OCI-LY1 (cell line): ENCODE measurements around the gene ZNF189.

Experiments used
- H2AFZ ChIP-seq: fragments of 200-600 bp; sonication (generic), shearing (Covaris generic); 2 replicates; pipeline ENCODE4 v1.6.0; 2014; ENCODE audit warnings: antibody characterized with exemption, mild to moderate bottlenecking, low read length
- H3F3A ChIP-seq: fragments of 200-600 bp; sonication (generic), shearing (Covaris generic); 2 replicates; pipeline ENCODE4 v1.6.0; 2014; ENCODE audit warnings: mild to moderate bottlenecking, antibody characterized with exemption, low read length, moderate library complexity; ENCODE audit not compliant: insufficient read depth
- H3K27ac ChIP-seq: fragments of 200-600 bp; sonication (generic); 2 replicates; pipeline ENCODE4 v1.5.1; 2014; ENCODE audit warnings: low read length, mixed run types, mild to moderate bottlenecking, low read depth; ENCODE audit not compliant: poor library complexity, severe bottlenecking
- H3K27me3 ChIP-seq: fragments of 200-600 bp; sonication (generic); 2 replicates; pipeline ENCODE4 v1.6.0; 2014; ENCODE audit warnings: antibody characterized with exemption, mild to moderate bottlenecking, low read length, moderate library complexity; ENCODE audit not compliant: insufficient read depth
- H3K36me3 ChIP-seq: fragments of 200-600 bp; sonication (generic); 2 replicates; pipeline ENCODE4 v1.6.1; 2014; ENCODE audit warnings: mild to moderate bottlenecking, antibody characterized with exemption, low read length, moderate library complexity, mixed read lengths; ENCODE audit not compliant: insufficient read depth
- H3K4me1 ChIP-seq: fragments of 200-600 bp; sonication (generic); 2 replicates; pipeline ENCODE4 v1.5.1; 2014; ENCODE audit warnings: mild to moderate bottlenecking, low read length, moderate library complexity; ENCODE audit not compliant: insufficient read depth, severe bottlenecking
- H3K4me2 ChIP-seq: fragments of 200-600 bp; sonication (generic), shearing (Covaris generic); 2 replicates; pipeline ENCODE4 v1.6.1; 2014; ENCODE audit warnings: low read length
- H3K4me3 ChIP-seq: fragments of 200-600 bp; sonication (generic); 2 replicates; pipeline ENCODE4 v1.5.1; 2014; ENCODE audit warnings: low read length, low read depth, mild to moderate bottlenecking, mixed read lengths; ENCODE audit not compliant: poor library complexity, severe bottlenecking
- H3K79me2 ChIP-seq: fragments of 200-600 bp; shearing (Covaris generic); 2 replicates; pipeline ENCODE4 v1.6.1; 2016; ENCODE audit warnings: mixed run types, low read length, mixed read lengths; ENCODE audit not compliant: insufficient read depth
- H3K9ac ChIP-seq: fragments of 200-600 bp; sonication (generic), shearing (Covaris generic); 2 replicates; pipeline ENCODE4 v1.6.1; 2014; ENCODE audit warnings: mild to moderate bottlenecking, low read length, mixed read lengths
- H3K9me2 ChIP-seq: fragments of 200-600 bp; sonication (generic), shearing (Covaris generic); 2 replicates; pipeline ENCODE4 v1.6.1; 2014; ENCODE audit warnings: low read depth, mild to moderate bottlenecking, low read length, mixed read lengths
- H3K9me3 ChIP-seq: fragments of 200-600 bp; shearing (Covaris generic); 2 replicates; pipeline ENCODE4 v1.6.1; 2014; ENCODE audit warnings: low read length, mixed read lengths
- H4K20me1 ChIP-seq: fragments of 200-600 bp; sonication (generic), shearing (Covaris generic); 2 replicates; pipeline ENCODE4 v1.6.0; 2016; ENCODE audit warnings: mild to moderate bottlenecking, low read length; ENCODE audit not compliant: insufficient read depth
- EZH2 ChIP-seq: fragments of 200-600 bp; sonication (generic), shearing (Covaris generic); IDR thresholded peaks from 2 replicates; pipeline ENCODE4 v1.8.0; 2017; ENCODE audit warnings: borderline replicate concordance, mixed run types, mild to moderate bottlenecking, antibody characterized with exemption, low read length, moderate library complexity, mixed read lengths
- TF ChIP-seq, protein P1 (sequence below): fragments of 200-600 bp; sonication (generic), shearing (Covaris generic); IDR thresholded peaks from 2 replicates; pipeline ENCODE4 v1.5.1; 2017; ENCODE audit warnings: mild to moderate bottlenecking, antibody characterized with exemption, low read length, moderate library complexity, mixed read lengths

ZNF189 gene

DNA sequence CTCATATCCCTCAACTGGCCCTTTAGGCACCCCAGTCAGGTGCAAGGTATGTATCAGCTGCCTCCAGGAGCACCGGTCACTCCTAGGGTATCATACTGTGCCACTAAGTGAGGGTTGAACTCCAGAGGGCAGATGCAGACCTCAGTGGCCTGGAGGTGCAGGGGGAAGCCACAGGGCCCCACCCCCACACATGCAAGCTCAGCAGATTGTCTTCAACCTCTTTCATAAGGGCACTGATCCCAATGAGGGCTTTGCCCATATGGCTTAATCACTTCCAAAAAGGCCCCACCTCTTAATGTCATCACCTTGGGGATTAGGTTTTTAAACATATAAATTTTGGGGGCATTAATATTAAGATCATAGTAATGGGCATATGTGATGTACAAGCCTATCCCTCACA lies 42.0 kb upstream of the ZNF189 start:
- no peaks in the 10 kb centered on the region for H3K79me2 ChIP-seq
- H3K4me3 ChIP-seq: no peak overlapping the region
- no peaks in the 10 kb centered on the region for H3K27me3 ChIP-seq
- H3K4me1 ChIP-seq: no peaks in the 10 kb centered on the region
- no peaks in the 10 kb centered on the region for H3K36me3 ChIP-seq
- no peak overlapping the region for H3K27ac ChIP-seq
- no peak overlapping the region for H2AFZ ChIP-seq
- no peaks in the 10 kb centered on the region for H3K9me3 ChIP-seq
- TF ChIP-seq EZH2: no peak
- TF ChIP-seq, protein P1, sequence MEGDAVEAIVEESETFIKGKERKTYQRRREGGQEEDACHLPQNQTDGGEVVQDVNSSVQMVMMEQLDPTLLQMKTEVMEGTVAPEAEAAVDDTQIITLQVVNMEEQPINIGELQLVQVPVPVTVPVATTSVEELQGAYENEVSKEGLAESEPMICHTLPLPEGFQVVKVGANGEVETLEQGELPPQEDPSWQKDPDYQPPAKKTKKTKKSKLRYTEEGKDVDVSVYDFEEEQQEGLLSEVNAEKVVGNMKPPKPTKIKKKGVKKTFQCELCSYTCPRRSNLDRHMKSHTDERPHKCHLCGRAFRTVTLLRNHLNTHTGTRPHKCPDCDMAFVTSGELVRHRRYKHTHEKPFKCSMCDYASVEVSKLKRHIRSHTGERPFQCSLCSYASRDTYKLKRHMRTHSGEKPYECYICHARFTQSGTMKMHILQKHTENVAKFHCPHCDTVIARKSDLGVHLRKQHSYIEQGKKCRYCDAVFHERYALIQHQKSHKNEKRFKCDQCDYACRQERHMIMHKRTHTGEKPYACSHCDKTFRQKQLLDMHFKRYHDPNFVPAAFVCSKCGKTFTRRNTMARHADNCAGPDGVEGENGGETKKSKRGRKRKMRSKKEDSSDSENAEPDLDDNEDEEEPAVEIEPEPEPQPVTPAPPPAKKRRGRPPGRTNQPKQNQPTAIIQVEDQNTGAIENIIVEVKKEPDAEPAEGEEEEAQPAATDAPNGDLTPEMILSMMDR: no peak
- no peak overlapping the region for H3K9ac ChIP-seq
- H3K9me2 ChIP-seq: no peaks in the 10 kb centered on the region
- H4K20me1 ChIP-seq: no peaks in the 10 kb centered on the region
- H3K4me2 ChIP-seq: no peak overlapping the region
- no peaks in the 10 kb centered on the region for H3F3A ChIP-seq

DNA sequence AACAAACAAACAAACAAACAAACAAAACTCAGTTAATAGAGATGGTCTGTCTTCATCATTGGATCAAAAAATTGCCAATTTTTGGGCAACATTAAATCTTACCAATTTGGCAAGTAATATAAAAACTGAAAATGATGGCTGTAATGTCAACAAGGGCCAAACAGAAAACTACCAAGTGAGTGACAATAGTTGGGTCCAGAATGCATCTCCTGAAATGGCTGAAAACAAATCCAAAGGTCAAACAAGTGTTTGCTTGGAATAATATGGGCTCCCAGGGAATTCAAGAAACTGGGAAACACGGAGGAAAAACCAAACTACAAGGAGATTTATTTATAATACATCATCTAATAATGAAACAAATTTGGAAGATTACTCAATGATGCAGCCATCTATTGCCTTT lies 39.0 kb upstream of the ZNF189 start:
- H3K4me1 ChIP-seq: no peaks in the 10 kb centered on the region
- no peaks in the 10 kb centered on the region for H3K79me2 ChIP-seq
- H4K20me1 ChIP-seq: no peaks in the 10 kb centered on the region
- no peaks in the 10 kb centered on the region for H3F3A ChIP-seq
- no peak for TF ChIP-seq EZH2
- TF ChIP-seq, protein P1: no peak
- H3K36me3 ChIP-seq: no peaks in the 10 kb centered on the region
- H3K9me2 ChIP-seq: no peaks in the 10 kb centered on the region
- no peaks in the 10 kb centered on the region for H3K27me3 ChIP-seq
- H3K9me3 ChIP-seq: no peaks in the 10 kb centered on the region
- H3K4me3 ChIP-seq: no peak overlapping the region
- H3K4me2 ChIP-seq: no peak overlapping the region
- no peak overlapping the region for H2AFZ ChIP-seq
- H3K9ac ChIP-seq: no peak overlapping the region
- no peak overlapping the region for H3K27ac ChIP-seq

DNA sequence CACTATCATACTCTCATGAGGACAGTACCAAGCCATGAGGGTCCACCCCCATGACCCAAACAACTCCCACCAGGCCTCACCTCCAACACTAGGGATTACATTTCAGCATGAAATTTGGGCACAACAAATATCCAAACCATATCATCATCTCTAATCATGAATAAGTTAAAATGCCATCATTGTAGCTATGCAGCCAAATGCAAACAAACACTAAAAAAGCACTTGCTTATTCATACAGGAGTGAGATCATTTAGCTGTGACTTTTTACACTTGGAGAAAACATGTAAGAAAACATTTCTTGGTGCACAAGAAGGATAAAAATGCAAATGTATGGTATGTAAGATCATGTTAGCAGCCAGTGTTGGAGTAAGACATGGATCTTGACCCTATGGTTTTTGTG lies 38.0 kb upstream of the ZNF189 start:
- Histone ChIP-seq H3K9me3 (no peaks in the 10 kb centered on the region), H2AFZ (no peak overlapping the region), H3K27ac (no peak overlapping the region), H3K79me2 (no peaks in the 10 kb centered on the region), H3K9me2 (no peaks in the 10 kb centered on the region), H3K9ac (no peak overlapping the region), H3F3A (no peaks in the 10 kb centered on the region), H4K20me1 (no peaks in the 10 kb centered on the region), H3K4me1 (no peaks in the 10 kb centered on the region), H3K27me3 (no peaks in the 10 kb centered on the region), H3K4me3 (no peak overlapping the region), H3K4me2 (no peak overlapping the region), H3K36me3 (no peaks in the 10 kb centered on the region)
- TF ChIP-seq, protein P1: no peak
- TF ChIP-seq EZH2: no peak
